ENCODE data around the gene MTG2. TPM values are rescaled to one million over a fixed set of nuclear protein-coding genes. Genes with fewer than 3 reads are reported as not detected.

The MTG2 gene
- total RNA-seq, 4 donors from 2014 or later: 17.0 to 26.1 (median 22.6) TPM

- TF ChIP-seq, protein P1, sequence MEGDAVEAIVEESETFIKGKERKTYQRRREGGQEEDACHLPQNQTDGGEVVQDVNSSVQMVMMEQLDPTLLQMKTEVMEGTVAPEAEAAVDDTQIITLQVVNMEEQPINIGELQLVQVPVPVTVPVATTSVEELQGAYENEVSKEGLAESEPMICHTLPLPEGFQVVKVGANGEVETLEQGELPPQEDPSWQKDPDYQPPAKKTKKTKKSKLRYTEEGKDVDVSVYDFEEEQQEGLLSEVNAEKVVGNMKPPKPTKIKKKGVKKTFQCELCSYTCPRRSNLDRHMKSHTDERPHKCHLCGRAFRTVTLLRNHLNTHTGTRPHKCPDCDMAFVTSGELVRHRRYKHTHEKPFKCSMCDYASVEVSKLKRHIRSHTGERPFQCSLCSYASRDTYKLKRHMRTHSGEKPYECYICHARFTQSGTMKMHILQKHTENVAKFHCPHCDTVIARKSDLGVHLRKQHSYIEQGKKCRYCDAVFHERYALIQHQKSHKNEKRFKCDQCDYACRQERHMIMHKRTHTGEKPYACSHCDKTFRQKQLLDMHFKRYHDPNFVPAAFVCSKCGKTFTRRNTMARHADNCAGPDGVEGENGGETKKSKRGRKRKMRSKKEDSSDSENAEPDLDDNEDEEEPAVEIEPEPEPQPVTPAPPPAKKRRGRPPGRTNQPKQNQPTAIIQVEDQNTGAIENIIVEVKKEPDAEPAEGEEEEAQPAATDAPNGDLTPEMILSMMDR (IDR thresholded peaks at IDR 0.05; ENCODE audit: low read depth): no peak
These were observed 40.4 kb upstream of the MTG2 start for GRCh38 chr20:62142252-62143080.

GRCh38 chr20:62143081-62143956 is 39.5 kb upstream of the MTG2 start, which contains the start of the genes PSMA7 and SS18L1:
TSS of gene PSMA7 (minus strand) at chr20:62143394. CDS start at chr20:62143303, 91 bp downstream.
TSS of gene SS18L1 (plus strand) at chr20:62143769. CDS start at chr20:62143821, 52 bp downstream.
- TF ChIP-seq, protein P1 (IDR thresholded peaks at IDR 0.05; ENCODE audit: low read depth): no peak

- TF ChIP-seq, protein P1 (IDR thresholded peaks at IDR 0.05; ENCODE audit: low read depth): no peak
These were observed 38.6 kb upstream of the MTG2 start for GRCh38 chr20:62143957-62144825.

GRCh38 chr20:62145688-62146018 is 37.2 kb upstream of the MTG2 start:
- TF ChIP-seq, protein P1 (IDR thresholded peaks at IDR 0.05; ENCODE audit: low read depth): no peak

- TF ChIP-seq, protein P1 (IDR thresholded peaks at IDR 0.05; ENCODE audit: low read depth): no peak
These were observed 36.6 kb upstream of the MTG2 start for GRCh38 chr20:62146019-62146755.

GRCh38 chr20:62147125-62147524 is 35.7 kb upstream of the MTG2 start:
- TF ChIP-seq, protein P1 (IDR thresholded peaks at IDR 0.05; ENCODE audit: low read depth): no peak
